GM18520 (cell line): ENCODE measurements around the gene SGCG.
"Not testable (repeated sequence)": the region's sequence is repeated elsewhere in the genome, so short reads cannot be mapped to it uniquely, and the experiment has no call there.

Experiments
- ATAC-seq: cut with Tn5 transposase; IDR thresholded peaks from one replicate; pipeline ENCODE4 v1.9.1; 2021; ENCODE audit not compliant: unreplicated experiment

SGCG gene

GRCh38 chr13:23205807-23206206 is 25.0 kb downstream of the SGCG start:
- no peak for ATAC-seq

- ATAC-seq = no peak
Measured at GRCh38 chr13:23212671-23213070, 31.9 kb downstream of the SGCG start.

- ATAC-seq = no peak
Measured at GRCh38 chr13:23231241-23231640, 50.5 kb downstream of the SGCG start.

- no peak for ATAC-seq
Measured at GRCh38 chr13:23235994-23236393, 55.2 kb downstream of the SGCG start.

- no peak for ATAC-seq
Measured at GRCh38 chr13:23243066-23243465, 62.3 kb downstream of the SGCG start.

- ATAC-seq = not testable (repeated sequence)
Measured at GRCh38 chr13:23248410-23248809, 67.6 kb downstream of the SGCG start.

GRCh38 chr13:23254506-23254905 is 73.7 kb downstream of the SGCG start:
- ATAC-seq = no peak

GRCh38 chr13:23267571-23267970 is 86.8 kb downstream of the SGCG start:
- no peak for ATAC-seq

- peak; percentile 85 for ATAC-seq
Measured at GRCh38 chr13:23268441-23268840, 87.7 kb downstream of the SGCG start.

- ATAC-seq = no peak
Measured at GRCh38 chr13:23271331-23271730, 90.6 kb downstream of the SGCG start.

GRCh38 chr13:23273498-23273897 is 92.7 kb downstream of the SGCG start:
- no peak for ATAC-seq

- ATAC-seq = no peak
Measured at GRCh38 chr13:23279321-23279720, 98.5 kb downstream of the SGCG start.

- ATAC-seq = no peak
Measured at GRCh38 chr13:23288564-23288963, 107.8 kb downstream of the SGCG start.

- no peak for ATAC-seq
Measured at GRCh38 chr13:23288995-23289394, 108.2 kb downstream of the SGCG start.

- no peak for ATAC-seq
Measured at GRCh38 chr13:23289917-23290357, 109.2 kb downstream of the SGCG start.

- ATAC-seq = no peak
Measured at GRCh38 chr13:23292586-23292985, 111.8 kb downstream of the SGCG start.

GRCh38 chr13:23314837-23315236 is 134.1 kb downstream of the SGCG start:
- not testable (repeated sequence) for ATAC-seq

GRCh38 chr13:23319883-23320224 is 139.1 kb downstream of the SGCG start:
- ATAC-seq = no peak

- peak; percentile 12 for ATAC-seq
Measured at GRCh38 chr13:23320926-23321534, 140.3 kb downstream of the SGCG start.

- peak; percentile 85 for ATAC-seq
Measured at GRCh38 chr13:23321535-23322241, 140.9 kb downstream of the SGCG start.

GRCh38 chr13:23322353-23323336 is 141.9 kb downstream of the SGCG start:
- ATAC-seq = no peak
